Stimulated activated CD4-positive, alpha-beta T cell treated with anti-CD3 and anti-CD28 coated beads, Interleukin-1b, Interleukin-23, amount 100 ng/mL, for 1 hour (primary cell): ENCODE measurements around the gene TMEM89.
A peak's percentile ranks its signal among the peaks of the same experiment; 100 is the strongest.

Experiments used
- DNase-seq, 2 donors: peaks; one replicate each; pipeline ENCODE4 v3.0.0-alpha.2; 2020; ENCODE audit warnings: low read depth in 2 of 2

TMEM89 gene

GRCh38 chr3:48614044-48614443, 7.5 kb downstream of the TMEM89 start:
- DNase-seq = no peak

DNA sequence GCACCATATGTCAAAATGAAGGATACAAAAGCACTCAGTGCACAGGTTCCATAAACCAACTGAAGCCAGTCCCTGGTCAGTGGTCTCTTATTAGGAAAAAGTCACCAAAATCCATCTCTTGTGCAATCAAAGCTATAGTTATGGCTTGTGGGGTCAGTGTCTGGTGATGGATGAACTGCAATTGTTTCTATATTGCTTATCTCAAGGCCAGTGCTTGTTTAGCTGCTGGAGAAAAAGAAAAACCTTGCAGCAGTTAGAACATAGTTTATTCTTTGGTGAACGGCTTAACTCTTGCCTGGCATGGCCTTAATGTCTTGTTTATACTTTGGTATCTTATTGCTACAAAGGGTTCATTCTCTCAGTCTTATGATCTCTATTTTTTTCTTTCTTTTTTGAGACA, 9.3 kb downstream of the TMEM89 start:
- no peak for DNase-seq

DNA sequence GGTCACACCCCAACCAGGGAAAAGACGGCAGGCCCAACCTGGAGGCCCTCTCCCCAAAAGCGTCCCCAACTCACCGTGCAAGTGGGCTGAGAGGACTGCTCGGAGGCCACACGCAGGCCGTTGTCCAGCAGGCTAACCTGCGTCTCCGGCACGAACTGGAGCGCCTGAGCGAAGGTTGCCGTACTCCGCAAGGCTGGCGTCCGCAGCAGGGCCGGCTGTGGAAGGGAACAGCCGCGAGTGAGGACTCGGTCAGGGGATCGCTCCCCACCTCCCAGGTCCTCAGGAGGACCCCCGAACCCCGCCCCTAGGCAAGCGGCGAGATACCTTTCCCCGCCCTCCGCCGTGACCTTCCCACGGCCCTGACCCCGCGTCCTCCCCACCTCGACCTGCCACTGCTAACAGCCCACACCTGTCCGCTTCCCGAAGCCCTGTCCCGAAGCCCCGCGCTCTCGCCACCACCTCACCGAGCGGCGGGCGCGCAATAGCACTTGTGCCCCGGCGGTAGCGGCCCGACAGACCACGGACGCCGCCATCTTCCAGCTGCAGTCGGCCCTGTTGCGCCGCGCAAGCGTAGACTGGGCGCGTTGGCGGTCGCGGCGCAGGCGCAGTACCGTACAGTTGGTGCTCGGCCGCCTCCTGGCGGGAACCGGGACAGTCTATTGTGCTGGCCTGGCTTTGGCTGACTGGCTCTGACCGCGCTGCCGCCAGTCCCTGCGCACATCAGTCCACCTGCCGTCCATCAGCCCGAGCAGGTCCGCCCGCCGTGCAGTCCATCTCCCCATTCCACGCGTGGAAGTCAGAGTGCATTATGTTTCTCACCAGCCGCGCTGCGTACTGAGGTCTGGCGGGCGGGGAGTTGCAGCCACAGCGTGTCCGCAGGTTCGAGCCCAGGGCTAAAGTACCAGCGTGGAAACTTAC, 12.2 kb downstream of the TMEM89 start, which contains the start of gene UQCRC1:
UQCRC1 (minus strand) TSS at position 559 of the 918 bp plus-strand sequence; CDS start at position 533, 26 bp downstream.
- DNase-seq = peak; percentile 80 to 82

- no peak for DNase-seq
Measured at GRCh38 chr3:48607519-48607918, 14.1 kb downstream of the TMEM89 start.

GRCh38 chr3:48601622-48601994, 20.0 kb downstream of the TMEM89 start:
- DNase-seq = no peak

GRCh38 chr3:48600711-48601621, 20.6 kb downstream of the TMEM89 start:
- DNase-seq = no peak

GRCh38 chr3:48599509-48600285, 21.9 kb downstream of the TMEM89 start:
- no peak for DNase-seq

- no peak for DNase-seq
Measured at GRCh38 chr3:48599077-48599501, 22.5 kb downstream of the TMEM89 start.

- DNase-seq = no peak
Measured at GRCh38 chr3:48598323-48599076, 23.1 kb downstream of the TMEM89 start.

DNA sequence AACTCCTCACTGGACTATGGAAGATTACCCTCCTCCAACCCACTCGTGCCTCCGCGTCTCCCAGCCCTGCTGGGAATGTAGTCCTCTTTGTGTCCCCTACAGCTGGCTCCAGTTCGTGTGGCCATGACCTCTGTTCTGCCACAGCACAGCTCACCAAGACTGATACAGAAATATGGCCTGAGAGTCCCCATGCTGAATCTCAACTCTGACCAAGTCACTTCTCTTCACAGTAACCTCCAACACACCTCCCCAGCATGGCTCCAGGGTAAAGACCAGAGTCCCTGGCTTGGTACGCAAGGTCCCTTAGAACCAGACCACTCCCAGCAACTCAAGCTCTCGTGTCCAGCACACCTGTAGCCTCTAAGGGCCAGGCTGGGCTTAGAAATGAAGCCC, 24.2 kb downstream of the TMEM89 start:
- no peak for DNase-seq

DNA sequence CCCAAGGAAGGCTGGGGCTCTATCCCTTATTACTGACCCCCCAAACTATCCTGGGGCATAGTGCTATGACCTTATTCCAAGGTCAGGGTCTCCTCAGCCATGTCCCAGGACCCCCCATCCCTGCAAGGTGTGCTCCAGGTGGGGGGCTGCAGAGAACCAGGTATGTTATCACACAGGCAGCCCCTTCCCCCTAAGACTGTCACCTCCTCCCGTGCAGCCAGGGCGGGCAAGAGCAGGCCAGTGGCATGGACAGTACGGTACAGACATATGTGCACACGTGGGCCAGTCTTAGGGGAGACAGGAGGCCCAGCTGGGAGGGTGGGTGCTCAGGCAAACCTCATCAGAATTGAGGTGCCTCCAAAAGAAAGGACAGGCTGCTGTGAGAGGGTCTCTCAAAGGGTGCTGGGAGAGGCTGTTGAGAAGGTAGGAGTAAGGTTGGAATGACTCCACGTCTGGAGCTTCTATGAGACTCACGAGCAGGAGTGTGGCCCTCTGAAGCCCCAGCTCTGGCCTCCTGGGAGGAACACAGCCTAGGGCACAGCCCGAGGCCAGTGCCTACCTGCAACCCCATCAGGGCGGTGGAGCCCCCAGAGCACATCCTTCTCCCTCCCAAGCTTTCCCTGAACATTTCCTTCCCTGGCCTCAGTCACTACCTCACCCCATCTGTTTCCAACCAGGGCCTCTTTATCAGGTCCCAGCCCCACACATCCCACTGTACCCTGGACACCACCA, 24.7 kb downstream of the TMEM89 start:
- DNase-seq = no peak

GRCh38 chr3:48596157-48596556, 25.4 kb downstream of the TMEM89 start:
- no peak for DNase-seq

GRCh38 chr3:48595526-48596121, 25.9 kb downstream of the TMEM89 start:
- no peak for DNase-seq

GRCh38 chr3:48595075-48595525, 26.5 kb downstream of the TMEM89 start, which contains the start of gene COL7A1:
Gene COL7A1, minus strand, starts transcription at chr3:48595329. Its CDS starts 170 bp downstream, at chr3:48595159.
- DNase-seq = no peak

DNA sequence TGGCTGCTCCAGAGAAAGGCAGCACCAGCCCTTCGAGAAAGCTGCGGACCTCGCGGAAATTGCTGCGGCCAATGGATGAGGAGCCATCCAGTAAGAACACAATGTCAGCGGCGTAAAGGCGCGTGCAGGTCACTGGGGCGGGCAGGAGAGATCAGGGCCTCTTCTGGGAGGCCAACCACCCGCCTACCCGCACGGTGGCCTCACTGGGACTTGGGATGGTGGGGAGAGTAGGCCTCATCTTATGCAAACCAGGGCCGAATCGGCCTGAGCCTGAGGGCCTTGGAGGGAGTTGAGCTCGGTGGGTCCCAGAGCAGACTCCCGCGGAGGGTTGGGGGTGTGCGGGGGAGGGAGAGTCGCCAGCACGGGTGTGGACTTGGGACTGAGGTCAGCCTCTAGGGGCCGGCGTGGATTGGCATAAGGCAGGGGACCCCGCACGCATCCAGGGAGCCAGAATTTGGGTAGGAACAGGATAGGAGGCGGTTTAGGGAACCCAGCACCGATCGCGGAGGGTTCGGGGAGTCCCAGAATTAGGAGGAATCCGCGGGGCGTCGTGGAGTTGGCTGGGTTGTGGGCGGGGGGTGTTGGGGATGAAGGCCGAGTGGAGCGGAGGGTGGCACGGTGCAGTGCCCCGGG, 27.0 kb downstream of the TMEM89 start:
- no peak for DNase-seq

DNA sequence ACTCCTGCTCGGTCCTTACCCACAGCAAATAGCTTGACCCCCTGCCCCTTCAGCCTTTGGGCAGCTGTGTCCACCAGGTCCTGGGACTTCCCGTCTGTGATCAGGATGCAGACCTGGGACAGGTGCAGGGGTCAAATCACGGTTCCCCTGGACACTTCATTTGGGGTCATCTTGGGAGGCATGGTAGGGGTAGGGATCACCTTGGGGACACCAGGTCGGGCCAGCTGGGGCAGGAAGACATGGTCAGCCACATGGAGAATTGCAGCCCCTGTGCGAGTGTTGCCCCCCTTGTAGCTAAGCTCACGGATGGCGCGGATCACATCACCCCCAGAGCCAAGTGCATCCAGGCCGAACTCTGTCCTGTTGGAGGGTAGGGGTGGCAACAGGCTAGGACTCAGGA, 28.2 kb downstream of the TMEM89 start:
- DNase-seq = no peak

DNA sequence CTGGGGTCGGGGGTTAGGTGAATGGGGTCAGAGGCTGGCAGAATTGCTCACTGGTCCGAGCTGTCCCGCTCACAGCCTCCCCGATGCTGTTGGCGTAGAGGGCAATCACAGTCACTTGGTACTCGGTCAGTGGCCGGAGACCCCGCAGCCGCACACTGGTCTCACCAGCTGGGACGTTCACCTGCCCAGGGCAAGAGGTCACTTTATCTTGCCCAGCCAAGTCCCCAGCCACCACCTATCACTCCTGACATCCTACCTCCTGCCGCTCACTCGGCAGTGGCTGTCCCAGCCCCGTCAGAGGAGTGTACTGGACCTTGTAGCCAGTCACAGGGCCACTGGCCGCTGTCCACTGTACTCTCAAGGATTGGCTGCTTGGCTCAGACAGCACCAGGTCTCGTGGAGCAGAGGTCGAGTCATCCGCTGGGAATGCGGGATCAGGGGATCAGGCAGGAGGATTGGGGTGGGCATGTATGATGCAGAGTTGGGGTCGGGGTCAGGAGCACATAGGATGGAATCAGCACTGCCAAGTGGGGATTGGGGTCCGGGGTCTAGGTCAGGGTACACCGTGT, 29.0 kb downstream of the TMEM89 start:
- DNase-seq = no peak

GRCh38 chr3:48591886-48592518, 29.6 kb downstream of the TMEM89 start:
- no peak for DNase-seq
